GM06990 (cell line): ENCODE measurements around the gene ATP11A.

ENCODE experiments used
- DNase-seq: peaks from one replicate; pipeline ENCODE4 v3.0.0-alpha.2; 2011; ENCODE audit not compliant: insufficient read length; ENCODE audit errors: extremely low read depth
- H3K27me3 ChIP-seq: replicated peaks from 2 replicates; pipeline ENCODE4 v1.6.0; 2011; ENCODE audit warnings: low read length; ENCODE audit not compliant: control insufficient read depth, insufficient read depth
- H3K36me3 ChIP-seq: 2 replicates; pipeline ENCODE4 v1.5.1; 2011; ENCODE audit warnings: low read length; ENCODE audit not compliant: control insufficient read depth, insufficient read depth
- H3K4me3 ChIP-seq: replicated peaks from 2 replicates; pipeline ENCODE4 v1.5.1; 2011; ENCODE audit warnings: low read depth, mild to moderate bottlenecking, control low read depth, low read length
- CTCF ChIP-seq: IDR thresholded peaks from 2 replicates; pipeline ENCODE4 v1.5.1; 2011; ENCODE audit warnings: low read length, control low read depth, mild to moderate bottlenecking, inconsistent platforms; ENCODE audit not compliant: insufficient read depth, poor library complexity, severe bottlenecking

ATP11A gene

GRCh38 chr13:112889351-112890290 lies 199.8 kb downstream of the ATP11A start:
- TF ChIP-seq CTCF, result no peak
- no peaks in the 10 kb centered on the region for H3K27me3 ChIP-seq
- H3K4me3 ChIP-seq, result no peak overlapping the region
- DNase-seq, result no peak
- H3K36me3 ChIP-seq, result peaks cover 4% of the 10 kb centered on the region

- Histone ChIP-seq H3K36me3 (no peaks in the 10 kb centered on the region), H3K27me3 (no peaks in the 10 kb centered on the region), H3K4me3 (no peak overlapping the region)
- no peak for DNase-seq
- no peak for TF ChIP-seq CTCF
Observed at GRCh38 chr13:112890316-112891145, 200.7 kb downstream of the ATP11A start.

GRCh38 chr13:112891477-112892401 lies 201.9 kb downstream of the ATP11A start:
- Histone ChIP-seq H3K4me3 (no peak overlapping the region), H3K27me3 (no peaks in the 10 kb centered on the region), H3K36me3 (no peaks in the 10 kb centered on the region)
- DNase-seq, result no peak
- no peak for TF ChIP-seq CTCF

- Histone ChIP-seq H3K36me3 (no peaks in the 10 kb centered on the region), H3K4me3 (no peak overlapping the region), H3K27me3 (no peaks in the 10 kb centered on the region)
- DNase-seq, result no peak
- no peak for TF ChIP-seq CTCF
Observed at GRCh38 chr13:112892426-112893206, 202.8 kb downstream of the ATP11A start.

- TF ChIP-seq CTCF, result no peak
- no peaks in the 10 kb centered on the region for H3K36me3 ChIP-seq
- no peak for DNase-seq
- H3K4me3 ChIP-seq, result no peak overlapping the region
- H3K27me3 ChIP-seq, result no peaks in the 10 kb centered on the region
Observed at GRCh38 chr13:112893207-112893569, 203.3 kb downstream of the ATP11A start.
